GM23338 (cell line): ENCODE data around the gene FPGS. TPM values are rescaled to one million over a fixed set of nuclear protein-coding genes. Genes with fewer than 3 reads are reported as not detected.

ENCODE experiments used
- ATAC-seq: fragments of 200-7000 bp; cut with Tn5 transposase; 3 replicates; pipeline ENCODE4 v1.9.1; 2020
- DNase-seq: peaks from one replicate; pipeline ENCODE4 v3.0.0-alpha.2; 2015; ENCODE audit warnings: low spot score
- H2AFZ ChIP-seq: fragments of 200-600 bp; sonication (generic); 2 replicates; pipeline ENCODE4 v1.8.0; 2016; ENCODE audit warnings: antibody characterized with exemption, mild to moderate bottlenecking, moderate library complexity
- H3F3A ChIP-seq: fragments of 200-600 bp; sonication (generic); replicated peaks from 2 replicates; pipeline ENCODE4 v1.8.0; 2017; ENCODE audit warnings: antibody characterized with exemption, mixed run types, low read depth
- H3K27ac ChIP-seq: fragments of 200-600 bp; sonication (generic); 2 replicates; pipeline ENCODE4 v1.6.1; 2016; ENCODE audit warnings: low read depth
- H3K27me3 ChIP-seq: fragments of 200-600 bp; sonication (generic); 2 replicates; pipeline ENCODE4 v1.8.0; 2016; ENCODE audit warnings: mild to moderate bottlenecking, mixed run types, moderate library complexity; ENCODE audit not compliant: insufficient read depth
- H3K36me3 ChIP-seq: fragments of 200-600 bp; sonication (generic); 2 replicates; pipeline ENCODE4 v1.8.0; 2016; ENCODE audit warnings: mild to moderate bottlenecking; ENCODE audit not compliant: insufficient read depth
- H3K4me1 ChIP-seq: fragments of 200-600 bp; sonication (generic); 2 replicates; pipeline ENCODE4 v1.8.0; 2016; ENCODE audit warnings: mild to moderate bottlenecking, moderate library complexity; ENCODE audit not compliant: insufficient read depth
- H3K4me2 ChIP-seq: fragments of 200-600 bp; sonication (generic); 2 replicates; pipeline ENCODE4 v1.7.1; 2017; ENCODE audit warnings: mixed run types
- H3K4me3 ChIP-seq: fragments of 200-600 bp; sonication (generic); 2 replicates; pipeline ENCODE4 v1.6.1; 2016; ENCODE audit warnings: mixed run types
- H3K79me2 ChIP-seq: fragments of 200-600 bp; sonication (generic); replicated peaks from 2 replicates; pipeline ENCODE4 v1.8.0; 2017; ENCODE audit warnings: mild to moderate bottlenecking; ENCODE audit not compliant: insufficient read depth
- H3K9me2 ChIP-seq: fragments of 200-600 bp; sonication (generic); 2 replicates; pipeline ENCODE4 v1.8.0; 2017; ENCODE audit not compliant: insufficient read depth
- H4K20me1 ChIP-seq: fragments of 200-600 bp; sonication (generic); replicated peaks from 2 replicates; pipeline ENCODE4 v1.8.0; 2017; ENCODE audit warnings: mild to moderate bottlenecking; ENCODE audit not compliant: insufficient read depth
- H3K27ac Mint-ChIP-seq: 2 replicates; pipeline ENCODE4 v1.8.0; 2020; ENCODE audit warnings: inconsistent platforms, mild to moderate bottlenecking, moderate library complexity, mixed read lengths
- H3K27me3 Mint-ChIP-seq: 3 replicates; pipeline ENCODE4 v1.8.0; 2022; ENCODE audit warnings: low read depth, mild to moderate bottlenecking, moderate library complexity, mixed read lengths, inconsistent platforms; ENCODE audit not compliant: insufficient read depth, poor library complexity
- H3K36me3 Mint-ChIP-seq: 3 replicates; pipeline ENCODE4 v1.8.0; 2021; ENCODE audit warnings: low read depth, mild to moderate bottlenecking, inconsistent platforms, moderate library complexity, mixed read lengths
- H3K4me1 Mint-ChIP-seq: 3 replicates; pipeline ENCODE4 v1.8.0; 2020; ENCODE audit warnings: mild to moderate bottlenecking, inconsistent platforms, mixed read lengths
- H3K4me3 Mint-ChIP-seq: 3 replicates; pipeline ENCODE4 v1.8.0; 2021; ENCODE audit warnings: moderate library complexity, mild to moderate bottlenecking, inconsistent platforms, mixed read lengths
- H3K9me3 Mint-ChIP-seq: 3 replicates; pipeline ENCODE4 v1.8.0; 2020; ENCODE audit warnings: moderate library complexity, mild to moderate bottlenecking, inconsistent platforms, mixed read lengths
- CREB1 ChIP-seq: fragments of 250-450 bp; sonication (Bioruptor Pico); IDR thresholded peaks from 2 replicates; pipeline ENCODE4 v1.5.0; 2020; ENCODE audit warnings: low read depth, mild to moderate bottlenecking, moderate library complexity
- CTCF ChIP-seq, 2 experiments: fragments of 200-600 bp in 1 of 2; sonication (generic) in 1 of 2; conservative IDR thresholded peaks; 2 replicates each; pipeline versions ENCODE4 v1.5.1 to v1.6.1; 2016 to 2017; ENCODE audit warnings: antibody characterized with exemption in 2 of 2, low read depth in 2 of 2, mild to moderate bottlenecking in 2 of 2, moderate library complexity in 1 of 2
- ETS1 ChIP-seq: IDR thresholded peaks from 2 replicates; pipeline ENCODE4 v1.6.1; 2016; ENCODE audit warnings: antibody characterized with exemption
- EZH2 ChIP-seq: fragments of 200-600 bp; sonication (generic); IDR thresholded peaks from one replicate; pipeline ENCODE4 v1.8.0; 2017; ENCODE audit warnings: antibody characterized with exemption, mild to moderate bottlenecking, low read depth; ENCODE audit not compliant: unreplicated experiment
- EZH2phosphoT487 ChIP-seq: fragments of 200-600 bp; sonication (generic); IDR thresholded peaks from one replicate; pipeline ENCODE4 v1.8.1; 2018; ENCODE audit warnings: antibody characterized with exemption; ENCODE audit not compliant: unreplicated experiment
- JUNB ChIP-seq: IDR thresholded peaks from one replicate; pipeline ENCODE4 v1.6.1; 2016; ENCODE audit warnings: antibody characterized with exemption; ENCODE audit not compliant: unreplicated experiment
- NANOG ChIP-seq: IDR thresholded peaks from 2 replicates; pipeline ENCODE4 v1.6.1; 2016; ENCODE audit warnings: antibody characterized with exemption, borderline replicate concordance
- POLR2AphosphoS5 ChIP-seq: IDR thresholded peaks from 2 replicates; pipeline ENCODE4 v1.6.1; 2016; ENCODE audit warnings: antibody characterized with exemption, low read depth
- REST ChIP-seq: IDR thresholded peaks from one replicate; pipeline ENCODE4 v1.6.1; 2018; ENCODE audit warnings: antibody characterized with exemption; ENCODE audit not compliant: unreplicated experiment
- STAT1 ChIP-seq: IDR thresholded peaks from one replicate; pipeline ENCODE4 v1.6.1; 2016; ENCODE audit warnings: antibody characterized with exemption; ENCODE audit not compliant: unreplicated experiment
- ZNF114 ChIP-seq: fragments of 250-450 bp; sonication (Bioruptor Pico); IDR thresholded peaks from 2 replicates; pipeline ENCODE4 v1.5.0; 2020; ENCODE audit warnings: mild to moderate bottlenecking, moderate library complexity
- ZNF331 ChIP-seq: fragments of 250-450 bp; sonication (Bioruptor Pico); IDR thresholded peaks from 2 replicates; pipeline ENCODE4 v1.5.0; 2020; ENCODE audit warnings: low read depth, mild to moderate bottlenecking, moderate library complexity
- ZNF462 ChIP-seq: fragments of 250-450 bp; sonication (Bioruptor Pico); IDR thresholded peaks from 2 replicates; pipeline ENCODE4 v1.5.0; 2020; ENCODE audit warnings: mild to moderate bottlenecking, moderate library complexity
- polyA plus RNA-seq: library from polyadenylated mRNA; unstranded; fragments of >200 nt; fragmentation: Nextera tagmentation; extraction: Ambion mirVana; gene quantifications from 2 replicates; pipeline ENCODE4 v1.2.1, GENCODE V29; 2016
- total RNA-seq: library from RNA; depleted of rRNA; stranded (reverse); fragments of >200 nt; shearing (Covaris generic); gene quantifications from 2 replicates; pipeline ENCODE4 v1.2.3, GENCODE V29; 2014

FPGS gene
- total and polyA plus RNA-seq, 2 experiments from 2014 or later: 40.7 to 87.2 TPM

GRCh38 chr9:127846443-127847177, 43.9 kb downstream of the FPGS start:
- Mint-ChIP-seq H3K4me3 (no peak overlapping the region), H3K27ac (no peak overlapping the region), H3K9me3 (peaks cover 27% of the 10 kb centered on the region), H3K36me3 (peaks cover 8% of the 10 kb centered on the region), H3K27me3 (peaks cover 12% of the 10 kb centered on the region), H3K4me1 (peaks cover 8% of the 10 kb centered on the region)
- Histone ChIP-seq H3K4me3 (no peak overlapping the region), H4K20me1 (no peaks in the 10 kb centered on the region), H3K4me2 (no peak overlapping the region), H3K4me1 (no peaks in the 10 kb centered on the region; the same call in 1 of the 2 replicates), H3K79me2 (no peaks in the 10 kb centered on the region), H2AFZ (no peak overlapping the region), H3F3A (no peaks in the 10 kb centered on the region), H3K27me3 (no peaks in the 10 kb centered on the region), H3K36me3 (no peaks in the 10 kb centered on the region), H3K27ac (no peak overlapping the region), H3K9me2 (no peaks in the 10 kb centered on the region)
- TF ChIP-seq ZNF114 (CRISPR knock-in tag): no peak
- no peak for TF ChIP-seq CTCF (conservative IDR thresholded peaks at IDR 0.05; ENCODE audit: low read depth in 2 of 2)
- TF ChIP-seq POLR2AphosphoS5: no peak
- TF ChIP-seq ZNF462 (CRISPR knock-in tag): no peak
- no peak for TF ChIP-seq EZH2phosphoT487
- TF ChIP-seq ETS1: no peak
- TF ChIP-seq ZNF331: no peak
- TF ChIP-seq JUNB: no peak
- no peak for TF ChIP-seq NANOG
- TF ChIP-seq EZH2: no peak
- TF ChIP-seq REST: no peak
- no peak for TF ChIP-seq STAT1
- no peak for TF ChIP-seq CREB1
- no peak; the same call in 2 of the 3 replicates for ATAC-seq
- DNase-seq: no peak
